ENCODE data around the gene SPPL2B. TPM values are rescaled to one million over a fixed set of nuclear protein-coding genes. Genes with fewer than 3 reads are reported as not detected.

Gene SPPL2B
- total RNA-seq, 4 donors from 2014 or later = 18.5 to 32.7 (median 30.9) TPM

DNA sequence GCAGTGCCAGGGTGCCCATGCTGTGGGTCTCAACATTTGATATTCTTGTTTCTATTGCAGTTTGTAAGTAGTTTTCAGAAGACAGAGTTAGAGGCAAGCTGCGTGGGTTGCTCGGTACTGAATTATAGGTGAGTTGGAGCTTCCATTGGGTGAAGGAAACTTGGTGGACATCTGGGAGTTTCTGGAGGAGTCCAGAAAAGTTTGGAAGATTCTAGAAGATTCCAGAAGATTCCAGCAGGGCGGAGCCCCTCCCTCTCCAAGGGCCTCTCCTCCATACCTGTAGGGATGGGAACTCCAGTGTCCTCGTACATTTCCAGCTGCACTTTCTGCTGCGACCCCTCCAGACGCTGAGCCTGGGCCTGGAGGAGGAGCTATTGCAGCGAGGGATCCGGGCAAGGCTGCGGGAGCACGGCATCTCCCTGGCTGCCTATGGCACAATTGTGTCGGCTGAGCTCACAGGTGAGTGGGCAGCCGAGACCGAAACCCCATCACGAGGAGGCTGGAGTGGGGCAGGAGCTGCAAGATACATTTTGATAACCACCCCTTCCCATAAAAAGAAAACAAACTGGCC is 70.3 kb downstream of the SPPL2B start:
- no peak for ATAC-seq

DNA sequence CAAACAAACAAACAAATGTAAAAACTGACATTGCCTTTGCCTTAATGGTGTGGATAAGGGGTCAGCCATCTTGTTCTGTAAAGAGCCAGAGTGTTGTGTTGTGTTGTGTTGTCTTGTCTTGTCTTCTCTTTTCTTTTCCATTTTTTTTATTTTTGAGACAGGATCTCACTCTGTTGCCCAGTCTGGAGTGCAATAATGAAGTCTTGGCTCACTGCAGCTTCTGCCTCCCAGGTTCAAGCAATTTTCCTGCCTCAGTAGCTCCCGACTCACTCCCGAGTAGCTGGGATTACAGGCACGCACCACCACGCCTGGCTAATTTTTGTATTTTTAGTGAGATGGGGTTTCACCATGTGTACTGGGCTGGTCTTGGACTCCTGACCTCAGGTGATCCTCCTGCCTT is 71.1 kb downstream of the SPPL2B start:
- H3K4me1 ChIP-seq = no peaks in the 10 kb centered on the region
- H3K36me3 ChIP-seq = no peaks in the 10 kb centered on the region
- no peak for ATAC-seq
- TF ChIP-seq POLR2AphosphoS5 (IDR thresholded peaks at IDR 0.05) (no peak), EP300 (IDR thresholded peaks at IDR 0.05) (no peak), POLR2A (IDR thresholded peaks at IDR 0.05) (no peak)
- TF ChIP-seq, protein P1, sequence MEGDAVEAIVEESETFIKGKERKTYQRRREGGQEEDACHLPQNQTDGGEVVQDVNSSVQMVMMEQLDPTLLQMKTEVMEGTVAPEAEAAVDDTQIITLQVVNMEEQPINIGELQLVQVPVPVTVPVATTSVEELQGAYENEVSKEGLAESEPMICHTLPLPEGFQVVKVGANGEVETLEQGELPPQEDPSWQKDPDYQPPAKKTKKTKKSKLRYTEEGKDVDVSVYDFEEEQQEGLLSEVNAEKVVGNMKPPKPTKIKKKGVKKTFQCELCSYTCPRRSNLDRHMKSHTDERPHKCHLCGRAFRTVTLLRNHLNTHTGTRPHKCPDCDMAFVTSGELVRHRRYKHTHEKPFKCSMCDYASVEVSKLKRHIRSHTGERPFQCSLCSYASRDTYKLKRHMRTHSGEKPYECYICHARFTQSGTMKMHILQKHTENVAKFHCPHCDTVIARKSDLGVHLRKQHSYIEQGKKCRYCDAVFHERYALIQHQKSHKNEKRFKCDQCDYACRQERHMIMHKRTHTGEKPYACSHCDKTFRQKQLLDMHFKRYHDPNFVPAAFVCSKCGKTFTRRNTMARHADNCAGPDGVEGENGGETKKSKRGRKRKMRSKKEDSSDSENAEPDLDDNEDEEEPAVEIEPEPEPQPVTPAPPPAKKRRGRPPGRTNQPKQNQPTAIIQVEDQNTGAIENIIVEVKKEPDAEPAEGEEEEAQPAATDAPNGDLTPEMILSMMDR (IDR thresholded peaks at IDR 0.05) = no peak
- H3K9me3 ChIP-seq = peaks cover 0 to 9% (median 0%) of the 10 kb centered on the region in 3 donors
- H3K4me3 ChIP-seq = no peak overlapping the region
- WGBS, 2 donors (ENCODE audit: low coverage in 1 of 2) = 100% methylated on average over 2 of the region's 4 CpGs
- no peak overlapping the region for H3K27ac ChIP-seq
- peaks cover 46% of the 10 kb centered on the region for H3K27me3 ChIP-seq

More for the DNA sequence above, 70.3 kb downstream of the SPPL2B start:
- Histone ChIP-seq H3K9me3 (peaks cover 0 to 1% (median 0%) of the 10 kb centered on the region in 3 donors), H3K36me3 (no peaks in the 10 kb centered on the region), H3K4me1 (no peaks in the 10 kb centered on the region), H3K27me3 (peaks cover 41% of the 10 kb centered on the region), H3K4me3 (no peak overlapping the region), H3K27ac (no peak overlapping the region)
- TF ChIP-seq POLR2A (IDR thresholded peaks at IDR 0.05) (no peak), EP300 (IDR thresholded peaks at IDR 0.05) (no peak), POLR2AphosphoS5 (IDR thresholded peaks at IDR 0.05) (no peak)
- TF ChIP-seq, protein P1 (IDR thresholded peaks at IDR 0.05) = no peak
- WGBS, 2 donors (ENCODE audit: low coverage in 1 of 2) = 75 to 87% methylated on average over 2 to 4 of the region's 14 CpGs

Other genes with a start within 250 kb of the SPPL2B start
- 10 to 100 TPM; 29.0 to 69.9 (median 38.6) TPM for gene MOB3A, start 232.4 kb upstream of the SPPL2B start, total RNA-seq
- 10 to 100 TPM in 1 of 4 donors, 1 to 10 TPM in 3; 2.4 to 17.3 (median 4.3) TPM for gene IZUMO4, start 231.8 kb upstream of the SPPL2B start, total RNA-seq
- 100 to 1,000 TPM in 1 of 4 donors, 10 to 100 TPM in 3; 69.9 to 132 (median 73.8) TPM for gene AP3D1, start 177.1 kb upstream of the SPPL2B start, total RNA-seq
- gene DOT1L, start 164.8 kb upstream of the SPPL2B start, total RNA-seq = 10 to 100 TPM in 2 of 4 donors, 1 to 10 TPM in 2; 4.4 to 12.8 (median 10.2) TPM
- gene PLEKHJ1, start 92.4 kb upstream of the SPPL2B start, total RNA-seq = 10 to 100 TPM; 41.6 to 56.7 (median 51.7) TPM
- 10 to 100 TPM; 27.5 to 40.3 (median 37.4) TPM for gene SF3A2, start 91.9 kb upstream of the SPPL2B start, total RNA-seq
- gene AMH, start 79.4 kb upstream of the SPPL2B start, total RNA-seq = 1 to 10 TPM in 1 of 4 donors, under 1 TPM in 3; 0.23 to 1.2 (median 0.47) TPM
- gene JSRP1, start 72.3 kb upstream of the SPPL2B start, total RNA-seq = under 1 TPM in 1 of 4 donors, not detected in 3; 0.37 TPM
- gene PEAK3, start 46.5 kb upstream of the SPPL2B start, total RNA-seq = 1 to 10 TPM in 1 of 4 donors, under 1 TPM in 2, not detected in 1; 0.16 to 1.3 (median 0.27) TPM
- gene LINGO3, start 20.5 kb upstream of the SPPL2B start, total RNA-seq = not detected
- gene LSM7, start 98 bp upstream of the SPPL2B start, total RNA-seq = 10 to 100 TPM; 52.3 to 86.1 (median 77.7) TPM
- under 1 TPM in 1 of 4 donors, not detected in 3; 0.54 TPM for gene TMPRSS9, start 31.6 kb downstream of the SPPL2B start, total RNA-seq
- 10 to 100 TPM; 22.9 to 32.2 (median 27.3) TPM for gene TIMM13, start 98.9 kb downstream of the SPPL2B start, total RNA-seq
- gene LMNB2, start 128.3 kb downstream of the SPPL2B start, total RNA-seq = 10 to 100 TPM; 17.4 to 41.5 (median 26.8) TPM
- 100 to 1,000 TPM in 1 of 4 donors, 10 to 100 TPM in 3; 69.9 to 374 (median 88.7) TPM for gene GADD45B, start 147.4 kb downstream of the SPPL2B start, total RNA-seq

All from gastroesophageal sphincter (tissue), 4 donors.